ENCODE data around the gene MLEC. TPM values are rescaled to one million over a fixed set of nuclear protein-coding genes. Genes with fewer than 3 reads are reported as not detected.

The MLEC gene
- total RNA-seq, 4 donors from 2014 or later = 122 to 288 (median 187) TPM

GRCh38 chr12:120678572-120678971 is 8.4 kb upstream of the MLEC start:
- H3K9me3 ChIP-seq = no peaks in the 10 kb centered on the region
- H3K36me3 ChIP-seq = no peaks in the 10 kb centered on the region
- intact Hi-C loops (cut with DNase I) = no loop called here
- no peak for DNase-seq
- no peaks in the 10 kb centered on the region for H3K27me3 ChIP-seq
- H3K27ac ChIP-seq = no peak overlapping the region
- H3K4me3 ChIP-seq (replicated peaks in 1 of 3) = no peak overlapping the region
- TF ChIP-seq, protein P1, sequence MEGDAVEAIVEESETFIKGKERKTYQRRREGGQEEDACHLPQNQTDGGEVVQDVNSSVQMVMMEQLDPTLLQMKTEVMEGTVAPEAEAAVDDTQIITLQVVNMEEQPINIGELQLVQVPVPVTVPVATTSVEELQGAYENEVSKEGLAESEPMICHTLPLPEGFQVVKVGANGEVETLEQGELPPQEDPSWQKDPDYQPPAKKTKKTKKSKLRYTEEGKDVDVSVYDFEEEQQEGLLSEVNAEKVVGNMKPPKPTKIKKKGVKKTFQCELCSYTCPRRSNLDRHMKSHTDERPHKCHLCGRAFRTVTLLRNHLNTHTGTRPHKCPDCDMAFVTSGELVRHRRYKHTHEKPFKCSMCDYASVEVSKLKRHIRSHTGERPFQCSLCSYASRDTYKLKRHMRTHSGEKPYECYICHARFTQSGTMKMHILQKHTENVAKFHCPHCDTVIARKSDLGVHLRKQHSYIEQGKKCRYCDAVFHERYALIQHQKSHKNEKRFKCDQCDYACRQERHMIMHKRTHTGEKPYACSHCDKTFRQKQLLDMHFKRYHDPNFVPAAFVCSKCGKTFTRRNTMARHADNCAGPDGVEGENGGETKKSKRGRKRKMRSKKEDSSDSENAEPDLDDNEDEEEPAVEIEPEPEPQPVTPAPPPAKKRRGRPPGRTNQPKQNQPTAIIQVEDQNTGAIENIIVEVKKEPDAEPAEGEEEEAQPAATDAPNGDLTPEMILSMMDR (IDR thresholded peaks at IDR 0.05) = no peak
- TF ChIP-seq POLR2A (IDR thresholded peaks at IDR 0.05) = no peak
- no peaks in the 10 kb centered on the region for H3K4me1 ChIP-seq
- WGBS, 2 donors = 77 to 79% methylated on average over 8 of the region's 8 CpGs

DNA sequence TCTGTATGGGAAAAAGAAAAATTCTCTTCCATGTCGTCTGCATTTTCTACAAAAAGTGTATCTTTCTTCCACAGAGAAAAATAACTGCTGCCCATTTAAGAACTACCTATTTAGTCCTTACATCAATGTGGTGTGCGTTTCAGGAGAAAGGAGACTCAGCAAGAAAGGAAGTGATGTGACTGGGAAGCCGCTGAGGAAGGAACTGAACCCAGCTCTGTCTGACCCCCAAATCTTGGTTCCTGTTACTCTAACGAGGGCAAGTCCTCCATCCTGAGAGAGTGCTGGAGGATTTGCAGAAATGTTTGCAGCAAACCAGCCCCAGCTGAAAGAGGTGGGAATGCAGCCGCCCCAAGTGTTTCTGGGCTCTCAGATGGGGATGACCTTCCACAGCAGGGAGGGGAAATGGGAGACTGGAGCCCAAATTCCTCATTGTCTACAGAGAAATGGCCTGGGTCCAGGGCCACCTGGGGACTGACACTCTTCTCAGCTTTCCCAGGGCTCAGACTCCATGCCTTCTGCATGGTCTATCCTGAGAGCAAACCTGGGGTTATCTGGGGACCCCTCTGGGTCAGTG is 6.7 kb upstream of the MLEC start:
- DNase-seq = no peak
- 61 to 72% methylated on average over 5 of the region's 5 CpGs for WGBS, 2 donors
- H3K36me3 ChIP-seq = no peaks in the 10 kb centered on the region
- intact Hi-C loops (cut with DNase I) = no loop called here
- no peaks in the 10 kb centered on the region for H3K4me1 ChIP-seq
- no peak overlapping the region for H3K27ac ChIP-seq
- no peaks in the 10 kb centered on the region for H3K9me3 ChIP-seq
- TF ChIP-seq POLR2A (IDR thresholded peaks at IDR 0.05) = no peak
- TF ChIP-seq, protein P1 (IDR thresholded peaks at IDR 0.05) = no peak
- no peak overlapping the region for H3K4me3 ChIP-seq (replicated peaks in 1 of 3)
- no peaks in the 10 kb centered on the region for H3K27me3 ChIP-seq

DNA sequence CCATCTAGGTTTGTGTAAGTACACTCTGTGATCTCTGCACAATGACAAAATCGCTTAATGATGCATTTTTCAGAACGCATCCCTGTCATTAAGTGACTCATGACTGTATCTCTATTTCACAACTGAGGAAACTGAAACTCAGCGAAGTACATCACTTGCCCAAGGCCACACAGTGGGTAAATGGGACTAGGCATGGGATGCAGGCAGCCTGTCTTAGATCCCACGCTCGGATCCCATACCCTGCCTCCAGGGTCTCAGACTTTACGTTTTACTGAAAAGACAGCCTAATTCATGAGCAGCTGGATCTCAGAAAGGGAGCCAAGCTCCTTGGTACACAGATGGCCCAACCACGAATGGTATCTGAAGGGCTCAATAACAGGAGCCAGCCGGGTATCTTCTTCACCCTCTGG is 2.4 kb upstream of the MLEC start:
- H3K27ac ChIP-seq = no peak overlapping the region
- H3K9me3 ChIP-seq = no peaks in the 10 kb centered on the region
- intact Hi-C loops (cut with DNase I) = no loop called here
- no peaks in the 10 kb centered on the region for H3K36me3 ChIP-seq
- TF ChIP-seq POLR2A (IDR thresholded peaks at IDR 0.05) = no peak
- TF ChIP-seq, protein P1 (IDR thresholded peaks at IDR 0.05) = no peak
- H3K4me1 ChIP-seq = peaks cover 13 to 18% of the 10 kb centered on the region in 2 donors
- no peaks in the 10 kb centered on the region for H3K27me3 ChIP-seq
- DNase-seq = no peak
- 80 to 94% methylated on average over 8 of the region's 8 CpGs for WGBS, 2 donors
- H3K4me3 ChIP-seq (replicated peaks in 1 of 3) = no peak overlapping the region

- WGBS, 2 donors = 67 to 69% methylated on average over 3 of the region's 3 CpGs
- no peaks in the 10 kb centered on the region for H3K27me3 ChIP-seq
- H3K4me1 ChIP-seq = peaks cover 23% of the 10 kb centered on the region in 2 donors
- no peak for DNase-seq
- H3K36me3 ChIP-seq = no peaks in the 10 kb centered on the region
- H3K4me3 ChIP-seq (replicated peaks in 1 of 3) = no peak overlapping the region
- intact Hi-C loops (cut with DNase I) = no loop called here
- H3K27ac ChIP-seq = no peak overlapping the region
- no peak for TF ChIP-seq POLR2A (IDR thresholded peaks at IDR 0.05)
- TF ChIP-seq, protein P1 (IDR thresholded peaks at IDR 0.05) = no peak
- H3K9me3 ChIP-seq = no peaks in the 10 kb centered on the region
Observed at GRCh38 chr12:120685522-120685921, 1.4 kb upstream of the MLEC start.

GRCh38 chr12:120686151-120686689 is 729 bp upstream of the MLEC start:
- Histone ChIP-seq H3K27ac (peak overlapping the region; percentile 76 to 95 (median 79)), H3K9me3 (no peaks in the 10 kb centered on the region), H3K4me3 (replicated peaks in 1 of 3) (peak overlapping the region; percentile 11 to 92 (median 48)), H3K36me3 (no peaks in the 10 kb centered on the region), H3K4me1 (peaks cover 24 to 30% of the 10 kb centered on the region in 2 donors), H3K27me3 (no peaks in the 10 kb centered on the region)
- 1 to 2% methylated on average over 8 to 41 of the region's 46 CpGs for WGBS, 2 donors
- peak; percentile 99 for DNase-seq
- peak; percentile 33 to 90 for TF ChIP-seq POLR2A (IDR thresholded peaks at IDR 0.05)
- TF ChIP-seq, protein P1 (IDR thresholded peaks at IDR 0.05) = no peak
- intact Hi-C loops (cut with DNase I) = loop anchor here (2.0 kb wide), 1 partner anchor 25 kb away; the partner anchor contains the start of gene UNC119B
